Erythroblast (primary cell): ENCODE data around the gene CRACDL.

Experiments used
- GATA1 ChIP-seq: IDR thresholded peaks from 2 replicates; pipeline ENCODE4 v1.6.1; 2011; ENCODE audit warnings: low read depth, mild to moderate bottlenecking, control low read depth, low read length, moderate library complexity
- POLR2A ChIP-seq: IDR thresholded peaks from 2 replicates; pipeline ENCODE4 v1.6.1; 2011; ENCODE audit warnings: mild to moderate bottlenecking, low read length

GRCh38 chr2:98832172-98832571 is 103.9 kb downstream of the CRACDL start:
- no peak for TF ChIP-seq POLR2A
- no peak for TF ChIP-seq GATA1
